HG03432 (cell line): ENCODE results near the gene RAB44.
"Not testable (repeated sequence)": the region's sequence is repeated elsewhere in the genome, so short reads cannot be mapped to it uniquely, and the experiment has no call there.

ENCODE experiments used
- ATAC-seq: cut with Tn5 transposase; IDR thresholded peaks from one replicate; pipeline ENCODE4 v1.9.1; 2021; ENCODE audit warnings: mild to moderate bottlenecking, moderate library complexity; ENCODE audit not compliant: unreplicated experiment

The RAB44 gene

GRCh38 chr6:36686668-36687513, 10.7 kb upstream of the RAB44 start:
- no peak for ATAC-seq

GRCh38 chr6:36688063-36688738, 9.4 kb upstream of the RAB44 start:
- ATAC-seq, result no peak

- no peak for ATAC-seq
Measured at GRCh38 chr6:36688739-36689075, 8.9 kb upstream of the RAB44 start.

- no peak for ATAC-seq
Measured at GRCh38 chr6:36691011-36691410, 6.6 kb upstream of the RAB44 start.

- ATAC-seq, result peak; percentile 3
Measured at GRCh38 chr6:36691612-36692011, 6.0 kb upstream of the RAB44 start.

GRCh38 chr6:36692220-36692619, 5.4 kb upstream of the RAB44 start:
- peak; percentile 49 for ATAC-seq

- no peak for ATAC-seq
Measured at GRCh38 chr6:36692861-36693702, 4.5 kb upstream of the RAB44 start.

GRCh38 chr6:36694616-36695015, 3.0 kb upstream of the RAB44 start:
- no peak for ATAC-seq

- no peak for ATAC-seq
Measured at GRCh38 chr6:36695414-36695813, 2.2 kb upstream of the RAB44 start.

- ATAC-seq, result no peak
Measured at GRCh38 chr6:36698196-36698595, 570 bp downstream of the RAB44 start.

- no peak for ATAC-seq
Measured at GRCh38 chr6:36698871-36699271, 1.2 kb downstream of the RAB44 start.

- ATAC-seq, result no peak
Measured at GRCh38 chr6:36699348-36699747, 1.7 kb downstream of the RAB44 start.

GRCh38 chr6:36700071-36700812, 2.6 kb downstream of the RAB44 start:
- no peak for ATAC-seq

GRCh38 chr6:36700831-36701230, 3.2 kb downstream of the RAB44 start:
- ATAC-seq, result no peak

GRCh38 chr6:36701401-36701991, 3.9 kb downstream of the RAB44 start:
- no peak for ATAC-seq

- no peak for ATAC-seq
Measured at GRCh38 chr6:36702656-36703055, 5.0 kb downstream of the RAB44 start.

GRCh38 chr6:36703081-36703606, 5.5 kb downstream of the RAB44 start:
- no peak for ATAC-seq

- ATAC-seq, result no peak
Measured at GRCh38 chr6:36703982-36704381, 6.4 kb downstream of the RAB44 start.

GRCh38 chr6:36704961-36705577, 7.4 kb downstream of the RAB44 start:
- ATAC-seq, result not testable (repeated sequence)

- no peak for ATAC-seq
Measured at GRCh38 chr6:36706339-36706738, 8.7 kb downstream of the RAB44 start.
